GM12878 (cell line): ENCODE measurements around the gene GRIN2C. TPM values are rescaled to one million over a fixed set of nuclear protein-coding genes. Genes with fewer than 3 reads are reported as not detected.

Experiments
- ATAC-seq: fragments of 200-7000 bp; cut with Tn5 transposase; 3 replicates; pipeline ENCODE4 v1.9.1; 2020; ENCODE audit warnings: mild to moderate bottlenecking, moderate library complexity
- BruUV-seq: library from RNA; stranded (reverse); fragments of 400-500 nt; replicated peaks from 2 replicates; lab custom pipeline; 2021; lab: Mats Ljungman, UMichigan
- CTCF ChIA-PET: fragments of 300-600 bp; sonication (Branson Sonifier 250); formaldehyde crosslinking; extraction: SDS; loops from one replicate; lab custom pipeline; 2021; ENCODE audit warnings: inconsistent platforms; lab: Yijun Ruan, JAX
- POLR2A ChIA-PET: fragments of 350-600 bp; formaldehyde crosslinking; extraction: SDS; loops from one replicate; lab custom pipeline; 2021; ENCODE audit warnings: inconsistent platforms; lab: Charles Lee
- RAD21 ChIA-PET: fragments of 300-600 bp; sonication (Branson Sonifier 250); formaldehyde crosslinking; loops from one replicate; lab custom pipeline; 2023; ENCODE audit warnings: antibody characterized with exemption; ENCODE audit not compliant: unreplicated experiment; lab: Charles Lee
- SMC1A ChIA-PET: fragments of 300-600 bp; sonication (Branson Sonifier 250); formaldehyde crosslinking; loops from one replicate; lab custom pipeline; 2023; ENCODE audit not compliant: unreplicated experiment, uncharacterized antibody; lab: Charles Lee
- DNase-seq: peaks from one replicate; pipeline ENCODE4 v3.0.0-alpha.2; 2011; ENCODE audit warnings: low read depth, low spot score
- FAIRE-seq: peaks from 3 replicates; lab custom pipeline; 2011; peaks lifted over from hg19 to GRCh38; lab: Jason Lieb, UNC
- H2AFZ ChIP-seq: 2 replicates; pipeline ENCODE4 v1.6.0; 2011; ENCODE audit warnings: low read depth, low read length, control low read depth; ENCODE audit not compliant: control insufficient read depth
- H3K27ac ChIP-seq: 2 replicates; pipeline ENCODE4 v1.5.1; 2011; ENCODE audit warnings: control low read depth; ENCODE audit not compliant: control insufficient read depth, insufficient read depth
- H3K27me3 ChIP-seq, 2 experiments: replicated peaks in 1 of 2; 2 replicates each; pipeline versions ENCODE4 v1.6.0 to v1.6.1; 2011; ENCODE audit warnings: low read length in 1 of 2; ENCODE audit not compliant: control insufficient read depth in 2 of 2, insufficient read depth in 2 of 2
- H3K36me3 ChIP-seq, 2 experiments: 2 replicates each; pipeline ENCODE4 v1.5.1; 2011; ENCODE audit warnings: low read length in 1 of 2; ENCODE audit not compliant: control insufficient read depth in 2 of 2, insufficient read depth in 2 of 2
- H3K4me1 ChIP-seq: 2 replicates; pipeline ENCODE4 v1.6.1; 2011; ENCODE audit warnings: mild to moderate bottlenecking, low read length, moderate library complexity, mixed read lengths; ENCODE audit not compliant: control insufficient read depth, insufficient read depth
- H3K4me2 ChIP-seq: 2 replicates; pipeline ENCODE4 v1.6.0; 2011; ENCODE audit warnings: control low read depth; ENCODE audit not compliant: control insufficient read depth, insufficient read depth
- H3K4me3 ChIP-seq: fragments of 200-600 bp; sonication (generic); 2 replicates; pipeline ENCODE4 v1.5.1; 2016
- H3K79me2 ChIP-seq: 2 replicates; pipeline ENCODE4 v1.6.0; 2011; ENCODE audit warnings: low read length; ENCODE audit not compliant: control insufficient read depth, insufficient read depth
- H3K9ac ChIP-seq: 2 replicates; pipeline ENCODE4 v1.8.0; 2011; ENCODE audit warnings: low read length, control low read depth, mixed read lengths; ENCODE audit not compliant: control insufficient read depth, insufficient read depth
- H3K9me3 ChIP-seq: replicated peaks from 3 replicates; pipeline ENCODE4 v1.5.1; 2011; ENCODE audit warnings: mild to moderate bottlenecking, low read length; ENCODE audit not compliant: control insufficient read depth, insufficient read depth
- H4K20me1 ChIP-seq: 2 replicates; pipeline ENCODE4 v1.6.0; 2011; ENCODE audit not compliant: control insufficient read depth, insufficient read depth
- BRCA1 ChIP-seq: IDR thresholded peaks from 2 replicates; pipeline ENCODE4 v1.6.1; 2011; ENCODE audit warnings: low read depth, low read length, improper control_type of control experiment
- EED ChIP-seq: sonication (generic); IDR thresholded peaks from 2 replicates; pipeline ENCODE4 v1.6.1; 2016; ENCODE audit warnings: antibody characterized with exemption, low read depth
- IRF5 ChIP-seq: fragments of 450-650 bp; IDR thresholded peaks from 2 replicates; pipeline ENCODE4 v1.6.1; 2017; ENCODE audit warnings: borderline replicate concordance
- LARP7 ChIP-seq: fragments of 450-650 bp; IDR thresholded peaks from 2 replicates; pipeline ENCODE4 v1.6.1; 2017; ENCODE audit warnings: mild to moderate bottlenecking
- NFXL1 ChIP-seq: fragments of 450-650 bp; IDR thresholded peaks from 2 replicates; pipeline ENCODE4 v1.6.1; 2017; ENCODE audit warnings: antibody characterized with exemption, mild to moderate bottlenecking, borderline replicate concordance
- PAX8 ChIP-seq: fragments of 450-650 bp; IDR thresholded peaks from 2 replicates; pipeline ENCODE4 v1.6.1; 2017; ENCODE audit warnings: mild to moderate bottlenecking, moderate library complexity
- PML ChIP-seq: IDR thresholded peaks from 2 replicates; pipeline ENCODE4 v1.6.1; 2012; ENCODE audit warnings: low read length, inconsistent platforms
- POLR2A ChIP-seq: IDR thresholded peaks from 2 replicates; pipeline ENCODE4 v1.6.1; 2011; ENCODE audit warnings: low read depth, mild to moderate bottlenecking, low read length
- RAD21 ChIP-seq: IDR thresholded peaks from 2 replicates; pipeline ENCODE4 v1.6.1; 2011; ENCODE audit warnings: mild to moderate bottlenecking, low read depth, low read length, moderate library complexity; ENCODE audit not compliant: insufficient read depth
- RBBP5 ChIP-seq: fragments of 200-600 bp; sonication (generic); conservative IDR thresholded peaks from 2 replicates; pipeline ENCODE4 v1.6.1; 2016
- SP1 ChIP-seq: IDR thresholded peaks from one replicate; pipeline ENCODE4 v1.6.1; 2011; ENCODE audit warnings: low read depth, low read length
- SUZ12 ChIP-seq: fragments of 200-600 bp; sonication (generic); IDR thresholded peaks from one replicate; pipeline ENCODE4 v1.6.1; 2018; ENCODE audit warnings: antibody characterized with exemption, mild to moderate bottlenecking; ENCODE audit not compliant: unreplicated experiment
- ZNF24 ChIP-seq: fragments of 450-650 bp; IDR thresholded peaks from 2 replicates; pipeline ENCODE4 v1.6.1; 2017; ENCODE audit warnings: antibody characterized with exemption, mild to moderate bottlenecking
- ZSCAN29 ChIP-seq: fragments of 450-650 bp; IDR thresholded peaks from 2 replicates; pipeline ENCODE4 v1.6.1; 2017; ENCODE audit warnings: mild to moderate bottlenecking, moderate library complexity
- WGBS: methylation state at CpG from one replicate; pipeline ENCODE4 v1.1.6; 2016; ENCODE audit warnings: low lambda C conversion rate; ENCODE audit not compliant: insufficient replicate concordance, insufficient coverage; ENCODE audit errors: missing lambda C conversion rate; 5-methylcytosine and 5-hydroxymethylcytosine counted together
- in situ Hi-C: fragments of 300-500 bp; cut with MboI; formaldehyde crosslinking; loops from 9 replicates; pipeline ENCODE4 v1.14.3; 2018; ENCODE audit warnings: mixed read lengths
- intact Hi-C: fragments of 100-400 bp; cut with micrococcal nuclease; formaldehyde crosslinking; loops from one replicate; pipeline ENCODE4 v1.14.2; 2022; ENCODE audit not compliant: unreplicated experiment
- polyA plus RNA-seq, 11 experiments: library from polyadenylated mRNA; depleted of rRNA in 4 of 11; unstranded in 6 of 11; stranded (reverse) in 5 of 11; fragments of >200 nt; fragmentation: Nextera tagmentation in 4 of 11; fragmentation: Illumina TruSeq in 1 of 11; extraction: Ambion mirVana in 4 of 11; extraction: Trizol in 1 of 11; gene quantifications; 1 replicate in 1 of 11; 2 replicates in 10 of 11; pipeline versions ENCODE4 v1.2.1 to v1.2.3, GENCODE V29; 2011 to 2016; ENCODE audit warnings: inconsistent platforms in 2 of 11, missing spikeins in 2 of 11, low read depth in 1 of 11
- total RNA-seq, 4 experiments: library from RNA; depleted of rRNA in 3 of 4; stranded (reverse); fragments of >200 nt in 3 of 4; fragmentation: Illumina TruSeq in 1 of 4; extraction: Trizol in 1 of 4; gene quantifications; 2 replicates each; pipeline versions ENCODE4 v1.2.1 to v1.2.3, GENCODE V29; 2013 to 2021
- TF ChIP-seq, protein P1 (sequence below): fragments of 450-650 bp; IDR thresholded peaks from 2 replicates; pipeline ENCODE4 v1.6.1; 2017; ENCODE audit warnings: mild to moderate bottlenecking, moderate library complexity
- TF ChIP-seq, protein P2 (sequence below): fragments of 450-650 bp; IDR thresholded peaks from 2 replicates; pipeline ENCODE4 v1.6.1; 2018; ENCODE audit warnings: mild to moderate bottlenecking, low read depth, moderate library complexity; ENCODE audit not compliant: partially characterized antibody
- TF ChIP-seq, protein P3 (sequence below): IDR thresholded peaks from 2 replicates; pipeline ENCODE4 v1.6.1; 2011; ENCODE audit warnings: low read depth, low read length, improper control_type of control experiment, borderline replicate concordance

Gene GRIN2C
- total and polyA plus RNA-seq, 10 of the 15 experiments (the other 5 are each of a cell fraction or from before 2014, with no cell fraction given) = 0.01 to 0.20 (median 0.11) TPM; not detected in 2

DNA sequence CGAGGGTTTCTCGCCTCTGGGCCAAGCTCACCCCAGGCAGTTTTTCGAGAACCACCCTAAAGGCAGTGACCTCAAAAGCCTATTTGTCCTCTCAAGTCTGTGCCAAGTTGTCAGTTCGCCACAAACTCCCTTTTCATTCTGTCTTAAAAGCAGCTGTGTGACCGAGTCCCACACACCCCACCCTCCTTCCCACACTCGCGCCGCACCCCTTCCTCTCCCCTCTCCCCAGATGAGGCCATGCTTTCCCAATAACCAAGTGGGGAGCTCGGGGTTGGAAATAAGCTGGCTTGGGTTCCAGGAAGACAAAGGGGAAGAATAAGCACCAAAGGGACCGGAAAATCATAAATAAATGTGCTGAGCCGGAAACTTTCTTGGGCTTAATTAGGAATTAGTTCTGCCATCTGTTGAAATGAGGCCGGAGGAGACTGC is 36.7 kb downstream of the GRIN2C start:
- in situ Hi-C loops = no loop called here
- WGBS = 75% methylated on average over 12 of the region's 12 CpGs
- FAIRE-seq = no peak

More for the DNA sequence above, 36.7 kb downstream of the GRIN2C start:
- H3K27me3 ChIP-seq = no peaks in the 10 kb centered on the region
- no peak overlapping the region for H3K4me3 ChIP-seq
- DNase-seq (no peak), ATAC-seq (no peak)
- H3K9ac ChIP-seq = no peak overlapping the region
- no peak overlapping the region for H2AFZ ChIP-seq
- peaks cover 0 to 3% of the 10 kb centered on the region in 2 experiments; a peak in 3 of 4 replicates for H3K36me3 ChIP-seq
- SMC1A ChIA-PET = no interaction called here
- CTCF ChIA-PET = no interaction called here
- H3K4me1 ChIP-seq = no peaks in the 10 kb centered on the region
- no peak for TF ChIP-seq PAX8
- TF ChIP-seq BRCA1 = no peak
- TF ChIP-seq SP1 = no peak
- TF ChIP-seq ZNF24 = no peak
- no peak for TF ChIP-seq SUZ12
- TF ChIP-seq POLR2A = no peak
- no peak for TF ChIP-seq IRF5
- TF ChIP-seq NFXL1 = no peak
- TF ChIP-seq RBBP5 = no peak
- TF ChIP-seq ZSCAN29 = no peak
- TF ChIP-seq PML = no peak
- TF ChIP-seq EED = no peak
- TF ChIP-seq, protein P1, sequence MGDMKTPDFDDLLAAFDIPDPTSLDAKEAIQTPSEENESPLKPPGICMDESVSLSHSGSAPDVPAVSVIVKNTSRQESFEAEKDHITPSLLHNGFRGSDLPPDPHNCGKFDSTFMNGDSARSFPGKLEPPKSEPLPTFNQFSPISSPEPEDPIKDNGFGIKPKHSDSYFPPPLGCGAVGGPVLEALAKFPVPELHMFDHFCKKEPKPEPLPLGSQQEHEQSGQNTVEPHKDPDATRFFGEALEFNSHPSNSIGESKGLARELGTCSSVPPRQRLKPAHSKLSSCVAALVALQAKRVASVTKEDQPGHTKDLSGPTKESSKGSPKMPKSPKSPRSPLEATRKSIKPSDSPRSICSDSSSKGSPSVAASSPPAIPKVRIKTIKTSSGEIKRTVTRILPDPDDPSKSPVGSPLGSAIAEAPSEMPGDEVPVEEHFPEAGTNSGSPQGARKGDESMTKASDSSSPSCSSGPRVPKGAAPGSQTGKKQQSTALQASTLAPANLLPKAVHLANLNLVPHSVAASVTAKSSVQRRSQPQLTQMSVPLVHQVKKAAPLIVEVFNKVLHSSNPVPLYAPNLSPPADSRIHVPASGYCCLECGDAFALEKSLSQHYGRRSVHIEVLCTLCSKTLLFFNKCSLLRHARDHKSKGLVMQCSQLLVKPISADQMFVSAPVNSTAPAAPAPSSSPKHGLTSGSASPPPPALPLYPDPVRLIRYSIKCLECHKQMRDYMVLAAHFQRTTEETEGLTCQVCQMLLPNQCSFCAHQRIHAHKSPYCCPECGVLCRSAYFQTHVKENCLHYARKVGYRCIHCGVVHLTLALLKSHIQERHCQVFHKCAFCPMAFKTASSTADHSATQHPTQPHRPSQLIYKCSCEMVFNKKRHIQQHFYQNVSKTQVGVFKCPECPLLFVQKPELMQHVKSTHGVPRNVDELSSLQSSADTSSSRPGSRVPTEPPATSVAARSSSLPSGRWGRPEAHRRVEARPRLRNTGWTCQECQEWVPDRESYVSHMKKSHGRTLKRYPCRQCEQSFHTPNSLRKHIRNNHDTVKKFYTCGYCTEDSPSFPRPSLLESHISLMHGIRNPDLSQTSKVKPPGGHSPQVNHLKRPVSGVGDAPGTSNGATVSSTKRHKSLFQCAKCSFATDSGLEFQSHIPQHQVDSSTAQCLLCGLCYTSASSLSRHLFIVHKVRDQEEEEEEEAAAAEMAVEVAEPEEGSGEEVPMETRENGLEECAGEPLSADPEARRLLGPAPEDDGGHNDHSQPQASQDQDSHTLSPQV = no peak
- no peak for TF ChIP-seq RAD21
- TF ChIP-seq LARP7 = no peak
- TF ChIP-seq, protein P2, sequence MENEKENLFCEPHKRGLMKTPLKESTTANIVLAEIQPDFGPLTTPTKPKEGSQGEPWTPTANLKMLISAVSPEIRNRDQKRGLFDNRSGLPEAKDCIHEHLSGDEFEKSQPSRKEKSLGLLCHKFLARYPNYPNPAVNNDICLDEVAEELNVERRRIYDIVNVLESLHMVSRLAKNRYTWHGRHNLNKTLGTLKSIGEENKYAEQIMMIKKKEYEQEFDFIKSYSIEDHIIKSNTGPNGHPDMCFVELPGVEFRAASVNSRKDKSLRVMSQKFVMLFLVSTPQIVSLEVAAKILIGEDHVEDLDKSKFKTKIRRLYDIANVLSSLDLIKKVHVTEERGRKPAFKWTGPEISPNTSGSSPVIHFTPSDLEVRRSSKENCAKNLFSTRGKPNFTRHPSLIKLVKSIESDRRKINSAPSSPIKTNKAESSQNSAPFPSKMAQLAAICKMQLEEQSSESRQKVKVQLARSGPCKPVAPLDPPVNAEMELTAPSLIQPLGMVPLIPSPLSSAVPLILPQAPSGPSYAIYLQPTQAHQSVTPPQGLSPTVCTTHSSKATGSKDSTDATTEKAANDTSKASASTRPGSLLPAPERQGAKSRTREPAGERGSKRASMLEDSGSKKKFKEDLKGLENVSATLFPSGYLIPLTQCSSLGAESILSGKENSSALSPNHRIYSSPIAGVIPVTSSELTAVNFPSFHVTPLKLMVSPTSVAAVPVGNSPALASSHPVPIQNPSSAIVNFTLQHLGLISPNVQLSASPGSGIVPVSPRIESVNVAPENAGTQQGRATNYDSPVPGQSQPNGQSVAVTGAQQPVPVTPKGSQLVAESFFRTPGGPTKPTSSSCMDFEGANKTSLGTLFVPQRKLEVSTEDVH = no peak
- TF ChIP-seq, protein P3, sequence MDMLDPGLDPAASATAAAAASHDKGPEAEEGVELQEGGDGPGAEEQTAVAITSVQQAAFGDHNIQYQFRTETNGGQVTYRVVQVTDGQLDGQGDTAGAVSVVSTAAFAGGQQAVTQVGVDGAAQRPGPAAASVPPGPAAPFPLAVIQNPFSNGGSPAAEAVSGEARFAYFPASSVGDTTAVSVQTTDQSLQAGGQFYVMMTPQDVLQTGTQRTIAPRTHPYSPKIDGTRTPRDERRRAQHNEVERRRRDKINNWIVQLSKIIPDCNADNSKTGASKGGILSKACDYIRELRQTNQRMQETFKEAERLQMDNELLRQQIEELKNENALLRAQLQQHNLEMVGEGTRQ = no peak
- no peaks in the 10 kb centered on the region for H3K79me2 ChIP-seq
- intact Hi-C loops = no loop called here
- POLR2A ChIA-PET = no interaction called here
- H3K27ac ChIP-seq = no peak overlapping the region
- no TSS peak for BruUV-seq
- no peak overlapping the region for H3K4me2 ChIP-seq
- H3K9me3 ChIP-seq = no peaks in the 10 kb centered on the region
- no peaks in the 10 kb centered on the region for H4K20me1 ChIP-seq
- RAD21 ChIA-PET = no interaction called here
